Forelimb muscle (tissue), 1 donor: ENCODE data around the gene STX8. TPM values are rescaled to one million over a fixed set of nuclear protein-coding genes. Genes with fewer than 3 reads are reported as not detected.

Experiments used
- DNase-seq: peaks from one replicate; pipeline ENCODE4 v3.0.0-alpha.2; 2013; ENCODE audit warnings: low read depth
- polyA plus RNA-seq: library from polyadenylated mRNA; unstranded; fragments of 120-200 nt; gene quantifications from one replicate; pipeline ENCODE4 v1.2.1, GENCODE V29; 2013; ENCODE audit not compliant: insufficient read length

The STX8 gene
- polyA plus RNA-seq, 1 donor, result 40.5 TPM

DNA sequence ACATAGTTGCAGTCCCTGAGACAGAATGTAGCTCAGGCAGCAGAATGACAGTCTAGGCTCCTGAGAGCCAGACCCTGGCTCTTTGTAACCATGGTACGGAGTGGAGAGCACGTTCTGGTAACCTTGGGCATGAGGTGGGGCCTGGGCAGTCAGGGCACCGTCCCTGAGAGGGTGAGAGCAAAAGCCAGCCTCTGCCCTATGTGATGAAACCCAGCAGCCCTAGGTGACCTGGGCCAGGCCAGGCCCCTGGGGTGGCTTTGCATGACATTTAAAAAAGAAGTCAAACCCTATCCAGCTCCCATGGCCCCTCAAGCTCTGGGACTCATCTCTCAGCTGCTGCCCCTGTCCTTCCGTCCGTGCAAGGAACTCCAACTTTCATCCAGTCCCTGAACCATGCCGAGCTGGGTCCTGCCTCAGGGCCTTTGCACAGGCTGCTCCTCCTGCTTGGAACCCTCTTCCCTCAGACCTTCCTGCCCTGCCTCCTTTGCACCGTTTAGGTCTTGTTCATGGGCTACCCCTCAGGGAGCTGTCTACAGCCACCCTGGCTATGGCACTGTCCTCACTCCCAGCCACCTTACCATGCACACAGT lies 365.7 kb downstream of the STX8 start:
- DNase-seq, result no peak

DNA sequence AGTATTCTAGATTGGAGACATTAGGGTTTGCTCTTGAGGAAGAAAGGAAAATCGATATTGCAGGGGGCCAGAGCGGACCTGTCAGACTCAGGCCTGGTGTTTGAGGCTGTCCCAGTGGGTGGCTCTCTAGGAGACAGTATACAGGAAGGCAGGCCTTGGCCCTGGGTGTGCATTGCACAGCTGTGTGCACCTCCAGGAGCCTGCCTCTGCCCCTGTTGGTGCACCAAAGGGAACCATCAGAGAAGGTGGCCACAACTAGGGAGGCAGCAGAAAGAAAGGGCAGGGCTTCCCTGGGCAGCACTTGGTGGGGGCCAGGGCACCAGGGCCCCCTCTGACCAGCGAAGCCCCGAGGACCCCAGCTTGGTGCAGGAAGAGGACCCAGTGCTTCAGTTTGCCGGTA lies 366.3 kb downstream of the STX8 start:
- DNase-seq, result no peak

DNA sequence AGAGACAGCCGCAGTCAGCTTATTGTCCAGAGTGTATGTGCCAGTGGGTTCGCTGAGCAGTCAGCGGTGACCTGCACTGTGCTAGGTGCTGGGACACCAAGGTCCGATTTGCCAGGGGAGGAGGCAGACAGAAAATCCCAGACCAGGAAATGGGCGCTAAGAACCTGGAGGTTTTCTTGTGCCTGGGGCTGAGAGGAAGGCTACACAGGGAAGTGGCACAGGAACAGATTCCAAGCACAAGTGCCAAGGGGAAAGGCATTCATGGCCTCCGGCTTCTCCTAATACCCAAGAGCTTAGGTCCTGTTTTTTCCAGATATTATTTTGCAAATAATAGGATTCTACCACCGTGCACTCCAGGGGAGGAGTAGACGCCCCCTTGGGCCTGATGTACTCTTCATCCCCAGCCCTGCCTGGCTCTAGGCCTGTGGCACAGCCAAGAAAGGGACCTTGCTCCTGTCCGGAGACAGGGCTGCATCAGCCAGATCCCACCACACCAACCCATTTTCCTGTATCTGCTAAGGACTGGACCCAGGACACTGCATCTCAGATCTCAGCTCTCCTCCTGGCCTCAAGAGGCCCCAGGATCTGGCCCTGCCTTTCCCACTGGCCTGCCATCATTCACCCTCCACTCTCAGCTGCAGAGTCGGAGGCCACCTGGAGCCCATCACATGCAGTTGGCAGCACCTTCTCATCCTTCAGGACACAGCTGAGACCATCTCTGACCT lies 367.1 kb downstream of the STX8 start:
- DNase-seq, result no peak

DNA sequence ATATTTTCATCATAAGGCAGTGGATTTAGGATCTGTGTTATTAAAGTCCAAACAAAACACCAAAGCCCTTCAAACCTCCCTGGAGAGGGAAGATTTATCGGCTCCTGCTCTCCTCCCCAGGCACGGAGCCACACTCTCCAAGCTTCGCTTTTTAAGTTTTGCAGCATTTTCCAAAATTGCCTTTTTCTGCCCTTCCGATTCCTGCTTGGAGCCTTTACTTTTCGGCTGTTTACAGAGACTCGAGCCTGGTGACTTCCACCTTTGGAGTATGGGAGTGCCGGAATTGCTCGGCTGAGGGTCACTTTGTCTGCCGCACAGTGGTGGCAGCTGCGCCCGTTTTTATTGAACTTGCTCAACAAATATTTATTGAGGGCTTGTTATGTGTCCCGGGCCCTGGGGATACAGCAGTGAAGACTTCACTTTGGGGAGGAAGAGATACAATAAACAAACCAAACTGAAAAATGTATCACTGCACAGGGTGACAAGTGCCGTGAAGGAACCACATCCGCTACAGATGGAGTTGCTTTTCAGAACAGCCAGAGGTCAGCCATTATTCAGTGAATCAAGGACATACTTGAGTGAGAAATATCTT lies 368.8 kb downstream of the STX8 start:
- no peak for DNase-seq

DNA sequence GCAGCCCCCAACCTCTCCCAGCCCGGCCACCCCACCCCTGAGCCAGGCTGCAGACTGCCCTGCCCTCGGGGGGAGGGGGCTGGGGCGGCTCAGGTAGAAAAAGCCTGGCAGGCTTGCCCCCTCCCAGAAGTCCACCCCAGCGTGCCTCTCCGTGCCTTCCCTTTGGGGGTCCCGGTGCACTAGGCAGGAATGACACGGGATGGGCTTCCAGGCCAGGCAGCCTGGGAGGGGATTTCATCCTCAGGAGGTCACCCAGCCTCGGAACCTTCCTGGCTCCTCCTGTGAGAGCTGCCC lies 369.3 kb downstream of the STX8 start:
- no peak for DNase-seq

DNA sequence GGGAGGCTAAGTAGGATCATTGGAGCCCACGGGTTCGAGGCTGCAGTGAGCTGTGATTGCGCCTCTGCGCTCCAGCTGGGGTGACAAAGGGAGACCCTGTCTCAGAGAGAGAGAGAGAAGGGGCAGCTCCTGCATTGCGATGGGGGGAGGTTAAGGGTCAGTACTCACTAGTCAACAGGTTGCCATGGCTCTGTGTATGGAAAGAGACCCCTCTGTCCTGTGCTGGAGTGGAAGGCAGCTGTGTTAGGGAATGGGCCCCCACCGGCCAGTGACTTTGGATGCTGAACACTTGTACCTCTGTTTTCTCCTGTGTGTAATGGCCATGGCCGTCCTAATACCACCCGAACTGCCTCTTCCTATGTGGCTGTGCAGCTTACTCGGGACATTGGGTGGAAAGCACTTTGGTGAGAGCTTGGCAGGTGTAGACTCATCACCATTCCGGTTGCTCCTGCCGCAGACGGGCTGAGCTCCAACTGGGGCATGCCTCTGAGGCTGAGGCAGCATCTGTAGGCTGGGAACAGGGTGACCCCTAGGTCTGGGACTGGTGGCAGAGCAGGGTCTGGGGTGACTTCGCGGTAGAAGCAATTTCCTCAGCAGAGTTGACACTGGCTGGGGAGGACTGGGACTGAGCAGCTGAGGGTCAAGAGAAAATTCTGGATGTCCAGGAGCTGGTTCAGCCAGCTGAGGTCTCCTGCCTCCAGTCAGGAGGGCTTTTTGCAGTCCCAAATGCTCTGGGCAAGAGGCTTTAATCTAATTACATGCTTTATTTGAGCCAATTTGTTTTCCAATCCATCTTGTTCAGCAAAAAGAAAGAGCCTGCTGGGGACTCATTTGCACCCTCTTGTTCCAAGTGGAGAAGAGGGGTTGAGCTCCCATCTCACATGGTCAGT lies 369.9 kb downstream of the STX8 start:
- DNase-seq, result no peak

DNA sequence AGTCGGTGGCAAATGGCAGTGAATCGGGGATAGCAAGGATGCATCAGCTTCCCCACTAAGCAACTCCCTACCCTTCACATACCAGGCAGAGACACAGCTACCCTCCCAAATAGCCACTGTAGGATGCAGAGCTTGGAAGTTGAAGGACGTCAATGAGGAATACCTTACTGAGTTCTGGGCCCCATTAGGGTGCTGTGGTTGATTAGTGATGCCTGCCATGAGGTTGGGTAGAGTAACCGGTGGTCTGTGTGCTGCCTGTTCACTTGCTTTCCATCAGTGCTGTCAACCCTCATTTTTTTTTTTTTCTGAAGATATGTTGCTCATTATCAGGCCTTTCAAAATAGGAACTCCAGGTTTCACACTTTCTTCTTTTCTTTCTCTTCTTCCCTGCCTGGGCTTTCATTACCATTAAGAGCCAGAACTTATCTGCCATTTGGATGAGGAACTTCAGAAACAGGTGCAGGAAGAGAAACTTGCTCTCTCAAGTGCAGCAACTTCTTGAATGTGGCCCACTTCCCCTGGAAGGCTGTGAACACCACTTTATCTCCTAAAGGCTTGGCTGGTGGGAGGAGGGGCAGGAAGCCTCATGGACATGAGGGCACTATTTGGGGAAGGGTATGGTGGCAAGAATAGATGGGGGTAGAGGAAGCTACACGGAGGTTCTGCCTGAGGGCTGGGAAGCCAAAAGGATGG lies 370.8 kb downstream of the STX8 start:
- DNase-seq, result no peak

DNA sequence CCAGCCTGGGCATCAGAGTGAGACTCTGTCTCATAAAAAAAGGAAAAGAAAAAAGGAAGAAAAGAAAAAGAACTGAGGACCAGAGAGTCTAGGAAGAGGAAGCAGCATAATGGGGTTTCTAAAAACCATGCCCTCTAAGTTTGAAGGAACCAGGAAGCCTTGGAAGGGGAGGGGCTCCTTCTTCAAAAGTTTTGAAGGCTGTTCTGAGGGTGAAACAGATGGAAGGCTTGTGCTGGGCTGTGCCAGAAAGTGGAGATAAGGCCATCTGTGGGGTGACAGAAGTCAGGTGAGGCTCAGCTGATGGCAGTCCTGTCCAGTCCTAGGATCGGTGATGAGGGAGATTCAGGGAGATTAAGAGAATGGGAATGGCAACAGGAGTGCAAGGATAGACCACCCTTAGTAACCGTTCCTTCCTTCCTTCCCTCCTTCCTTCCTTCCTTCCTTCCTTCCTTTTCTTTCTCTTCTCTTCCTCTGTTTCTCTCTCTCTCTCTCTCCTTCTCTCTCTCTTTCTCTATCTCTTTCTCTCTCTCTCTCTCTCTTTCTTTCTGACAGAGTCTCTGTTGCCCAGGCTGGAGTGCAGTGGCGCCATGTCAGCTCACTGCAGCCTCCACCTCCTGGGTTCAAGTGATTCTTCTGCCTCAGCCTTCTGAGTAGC lies 371.7 kb downstream of the STX8 start:
- DNase-seq, result no peak

DNA sequence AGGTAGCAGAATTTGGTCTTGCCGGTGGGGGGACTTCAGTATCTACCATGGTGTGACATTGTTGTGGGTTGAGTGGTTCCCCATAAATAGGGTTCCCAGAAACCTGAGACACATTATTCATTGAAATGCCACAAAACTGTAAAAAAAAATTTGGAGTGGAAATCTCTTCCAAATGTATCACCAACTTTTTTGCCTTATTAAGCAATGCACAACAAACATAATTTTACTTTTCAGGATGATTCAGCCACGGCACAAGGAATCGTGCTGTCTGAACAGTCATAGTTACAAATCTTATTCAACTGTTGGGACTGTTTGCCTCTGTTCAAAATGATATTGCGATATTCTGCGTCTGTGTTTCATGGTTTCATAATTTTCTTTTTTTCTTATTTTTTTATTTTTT lies 373.1 kb downstream of the STX8 start:
- no peak for DNase-seq

DNA sequence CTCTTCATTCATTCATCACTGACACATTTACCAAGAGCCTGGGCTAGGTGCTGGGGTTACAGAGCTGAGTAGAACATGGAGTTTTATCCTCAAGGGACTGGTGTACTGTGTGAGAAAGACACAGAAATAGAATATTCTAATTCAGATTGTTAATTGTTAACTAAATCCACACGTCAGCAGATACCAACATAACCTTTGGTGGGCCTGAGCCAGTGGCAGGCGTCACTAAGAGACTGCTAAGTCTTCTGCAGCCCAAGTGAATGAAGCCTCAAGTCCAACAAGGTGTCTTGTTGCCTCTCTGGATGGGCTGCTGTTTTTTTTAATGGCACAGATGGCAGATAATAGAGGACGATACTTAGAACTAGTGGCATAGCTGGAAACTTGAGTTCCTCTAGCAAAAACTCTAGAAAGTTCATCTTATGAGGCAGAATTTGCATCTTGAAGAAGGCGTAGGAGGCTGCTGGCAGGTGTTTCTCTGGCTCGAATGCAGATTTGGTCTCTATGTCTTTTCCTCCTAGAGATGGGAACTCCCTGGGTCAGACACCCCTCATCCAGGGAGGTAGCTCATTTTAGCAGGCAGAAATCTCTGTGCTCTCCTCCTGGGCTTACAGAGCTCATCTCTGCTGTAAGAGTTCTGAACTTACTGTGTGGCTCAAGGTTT lies 374.8 kb downstream of the STX8 start:
- no peak for DNase-seq

Other genes starting within 250 kb of the STX8 start
- gene CFAP52, start 822 bp upstream of the STX8 start, polyA plus RNA-seq, result 0.16 TPM
- gene USP43, start 69.7 kb upstream of the STX8 start, polyA plus RNA-seq, result 0.42 TPM
- 110 TPM for gene DHRS7C, start 215.8 kb upstream of the STX8 start, polyA plus RNA-seq
- gene GSG1L2, start 246.3 kb upstream of the STX8 start, polyA plus RNA-seq, result not detected